Erythroblast (primary cell): ENCODE results near the gene ZNF135.

Experiments used
- GATA1 ChIP-seq: IDR thresholded peaks from 2 replicates; pipeline ENCODE4 v1.6.1; 2011; ENCODE audit warnings: low read depth, mild to moderate bottlenecking, control low read depth, low read length, moderate library complexity
- POLR2A ChIP-seq: IDR thresholded peaks from 2 replicates; pipeline ENCODE4 v1.6.1; 2011; ENCODE audit warnings: mild to moderate bottlenecking, low read length

GRCh38 chr19:58037927-58038687 is 21.0 kb upstream of the ZNF135 start:
- TF ChIP-seq POLR2A (no peak), GATA1 (no peak)
